HepG2 (cell line): ENCODE measurements around the gene RAB40C. TPM values are rescaled to one million over a fixed set of nuclear protein-coding genes. Genes with fewer than 3 reads are reported as not detected.

Source experiments
- AKAP8 ChIP-seq: sonication (generic); formaldehyde crosslinking; IDR thresholded peaks from 2 replicates; pipeline ENCODE4 v1.5.1; 2020; ENCODE audit warnings: mild to moderate bottlenecking, missing genetic modification reagents
- ARID5B ChIP-seq: IDR thresholded peaks from 2 replicates; pipeline ENCODE4 v1.4.0; 2020; ENCODE audit warnings: mild to moderate bottlenecking, missing genetic modification reagents
- ELF4 ChIP-seq: sonication (generic); formaldehyde crosslinking; IDR thresholded peaks from 2 replicates; pipeline ENCODE4 v1.5.0; 2020; ENCODE audit warnings: missing genetic modification reagents, mild to moderate bottlenecking, moderate library complexity, borderline replicate concordance
- GPBP1L1 ChIP-seq: sonication (generic); formaldehyde crosslinking; IDR thresholded peaks from 2 replicates; pipeline ENCODE4 v1.5.0; 2020; ENCODE audit warnings: mild to moderate bottlenecking, missing genetic modification reagents
- HNRNPLL ChIP-seq: fragments of 200-400 bp; formaldehyde crosslinking; IDR thresholded peaks from 2 replicates; pipeline ENCODE4 v1.6.1; 2017; ENCODE audit warnings: mild to moderate bottlenecking, low read depth, low read length; ENCODE audit not compliant: poor library complexity, severe bottlenecking
- IRF2 ChIP-seq: IDR thresholded peaks from 2 replicates; pipeline ENCODE4 v1.6.1; 2018; ENCODE audit warnings: missing genetic modification reagents, missing compliant biosample characterization
- MAFG ChIP-seq: sonication (generic); formaldehyde crosslinking; IDR thresholded peaks from 2 replicates; pipeline ENCODE4 v1.5.1; 2020; ENCODE audit warnings: mild to moderate bottlenecking, missing genetic modification reagents
- MAFK ChIP-seq, 2 experiments: IDR thresholded peaks in 1 of 2; conservative IDR thresholded peaks in 1 of 2; 2 replicates each; pipeline ENCODE4 v1.6.1; 2011; ENCODE audit warnings: improper control_type of control experiment in 2 of 2, low read length in 2 of 2
- NCOA2 ChIP-seq: sonication (generic); formaldehyde crosslinking; IDR thresholded peaks from 2 replicates; pipeline ENCODE4 v1.8.0; 2022; ENCODE audit warnings: inconsistent platforms
- NFE2L2 ChIP-seq: fragments of 150-350 bp; IDR thresholded peaks from 2 replicates; pipeline ENCODE4 v1.6.1; 2014; ENCODE audit warnings: low read length
- ONECUT2 ChIP-seq: sonication (generic); formaldehyde crosslinking; IDR thresholded peaks from 2 replicates; pipeline ENCODE4 v1.4.0; 2020; ENCODE audit warnings: missing genetic modification reagents
- REXO4 ChIP-seq: sonication (generic); formaldehyde crosslinking; IDR thresholded peaks from 2 replicates; pipeline ENCODE4 v1.8.0; 2022; ENCODE audit warnings: missing genetic modification reagents, mild to moderate bottlenecking, borderline replicate concordance
- SALL1 ChIP-seq: sonication (generic); formaldehyde crosslinking; IDR thresholded peaks from 2 replicates; pipeline ENCODE4 v1.8.0; 2022; ENCODE audit warnings: mild to moderate bottlenecking, missing genetic modification reagents
- SMAD3 ChIP-seq: sonication (generic); formaldehyde crosslinking; IDR thresholded peaks from 2 replicates; pipeline ENCODE4 v1.4.0; 2020; ENCODE audit warnings: missing genetic modification reagents
- SPEN ChIP-seq: sonication (generic); formaldehyde crosslinking; IDR thresholded peaks from 2 replicates; pipeline ENCODE4 v1.5.1; 2020; ENCODE audit warnings: low read depth, mild to moderate bottlenecking, missing genetic modification reagents
- TFAP4 ChIP-seq: sonication (generic); IDR thresholded peaks from 2 replicates; pipeline ENCODE4 v1.6.1; 2016; ENCODE audit warnings: low read depth, borderline replicate concordance
- TFE3 ChIP-seq: IDR thresholded peaks from 2 replicates; pipeline ENCODE4 v1.6.1; 2016
- XRCC5 ChIP-seq: fragments of 200-400 bp; formaldehyde crosslinking; optimal IDR thresholded peaks from 2 replicates; pipeline ENCODE3; 2017; ENCODE audit warnings: mild to moderate bottlenecking, low read length
- ZFX ChIP-seq: sonication (generic); formaldehyde crosslinking; IDR thresholded peaks from 2 replicates; pipeline ENCODE4 v1.4.0; 2020; ENCODE audit warnings: mild to moderate bottlenecking, low read depth, missing genetic modification reagents, moderate library complexity
- ZNF414 ChIP-seq: sonication (generic); formaldehyde crosslinking; IDR thresholded peaks from 2 replicates; pipeline ENCODE4 v1.5.0; 2020; ENCODE audit warnings: missing genetic modification reagents
- ZNF468 ChIP-seq: sonication (generic); formaldehyde crosslinking; IDR thresholded peaks from 2 replicates; pipeline ENCODE4 v1.8.0; 2022; ENCODE audit warnings: mild to moderate bottlenecking, moderate library complexity, missing genetic modification reagents
- ZNF850 ChIP-seq: sonication (generic); formaldehyde crosslinking; conservative IDR thresholded peaks from 2 replicates; pipeline ENCODE4 v1.9.0; 2021; ENCODE audit warnings: mild to moderate bottlenecking, missing genetic modification reagents
- polyA plus RNA-seq, 8 experiments: library from polyadenylated mRNA; depleted of rRNA in 3 of 8; stranded (reverse) in 7 of 8; unstranded in 1 of 8; fragments of >200 nt; fragmentation: Illumina TruSeq in 4 of 8; extraction: Trizol in 4 of 8; gene quantifications; 2 replicates each; pipeline versions ENCODE4 v1.2.1 to v1.2.3, GENCODE V29; 2011 to 2016; ENCODE audit warnings: low read depth in 4 of 8, missing spikeins in 1 of 8, mixed read lengths in 1 of 8; ENCODE audit not compliant: insufficient read depth in 1 of 8
- total RNA-seq, 5 experiments: library from RNA; depleted of rRNA; stranded (reverse); fragments of >200 nt; fragmentation: Illumina TruSeq; extraction: Trizol; gene quantifications; 2 replicates each; pipeline ENCODE4 v1.2.3, GENCODE V29; 2016; ENCODE audit warnings: low read depth in 1 of 5

RAB40C gene
- total and polyA plus RNA-seq, 2 of the 13 experiments (the other 11 are each of a cell fraction or from before 2014, with no cell fraction given) = 7.7 to 11.5 TPM

- TF ChIP-seq ARID5B (CRISPR knock-in tag) = peak; percentile 58; the same call in 1 of the 2 replicates
- TF ChIP-seq NCOA2 (CRISPR knock-in tag) = peak; percentile 40
- peak; percentile 40; the same call in 1 of the 2 replicates for TF ChIP-seq TFAP4
- TF ChIP-seq XRCC5 = peak; percentile 49
- no peak for TF ChIP-seq ELF4
- TF ChIP-seq SALL1 (CRISPR knock-in tag) = peak; percentile 64
- TF ChIP-seq ZNF468 (CRISPR knock-in tag) = no peak
- 0 out of 2 replicates have a peak, but pooled peaks have one; percentile 38 for TF ChIP-seq SMAD3 (CRISPR knock-in tag)
- TF ChIP-seq REXO4 (CRISPR knock-in tag) = no peak
- TF ChIP-seq ONECUT2 = no peak
- TF ChIP-seq TFE3 (CRISPR knock-in tag) = peak; percentile 45; the same call in 1 of the 2 replicates
- TF ChIP-seq AKAP8 (CRISPR knock-in tag) = peak; percentile 89
- peak; percentile 67; the same call in 1 of the 2 replicates for TF ChIP-seq IRF2 (CRISPR knock-in tag)
- TF ChIP-seq ZNF850 = no peak
- no peak for TF ChIP-seq ZNF414
- no peak for TF ChIP-seq MAFK (conservative IDR thresholded peaks at IDR 0.05 in 1 of 2, IDR thresholded peaks at IDR 0.05 in 1 of 2; ENCODE audit: low read length in 2 of 2)
- peak; percentile 52 for TF ChIP-seq HNRNPLL
- TF ChIP-seq NFE2L2 = no peak
- peak; percentile 60 for TF ChIP-seq ZFX
- TF ChIP-seq MAFG (CRISPR knock-in tag) = no peak
- peak; percentile 59; the same call in 1 of the 2 replicates for TF ChIP-seq SPEN (CRISPR knock-in tag)
- no peak for TF ChIP-seq GPBP1L1
These were observed 56.2 kb downstream of the RAB40C start (continued) for GRCh38 chr16:645852-646678.
